ENCODE measurements around the gene ZNF334. TPM values are rescaled to one million over a fixed set of nuclear protein-coding genes. Genes with fewer than 3 reads are reported as not detected.

Gene ZNF334
- total and polyA plus RNA-seq, 2 of the 4 experiments (the other 2 are of a cell fraction): 1.4 to 2.1 TPM

DNA sequence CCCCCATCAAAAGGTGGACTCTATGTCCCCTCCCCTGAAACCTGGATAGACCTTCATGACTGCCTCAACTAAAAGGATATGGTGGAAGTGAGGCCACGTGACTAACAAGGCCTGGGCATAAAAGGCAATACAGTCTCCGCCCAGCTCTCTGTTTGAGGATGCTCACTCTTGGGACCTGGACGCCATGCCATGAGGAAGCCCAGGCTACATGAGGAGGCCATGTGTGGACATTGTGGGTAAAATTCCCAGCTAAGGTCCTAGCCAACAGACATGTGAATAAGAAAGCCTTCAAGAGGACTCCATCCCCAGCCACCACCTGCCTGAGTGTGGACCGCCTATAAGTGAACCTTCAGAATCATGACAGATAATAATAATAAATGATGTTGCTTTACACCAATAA is 7.2 kb upstream of the ZNF334 start:
- no CpG with 5 or more reads among the region's 4 CpGs for WGBS, 2 experiments (ENCODE audit: extremely low coverage in 2 of 2, insufficient read length in 1 of 2)
- Histone ChIP-seq H3K27ac (ENCODE audit: insufficient read depth, low read length) (no peak overlapping the region), H3K56ac (ENCODE audit: extremely low read depth, insufficient read depth, low read length) (no peak overlapping the region), H3K23ac (ENCODE audit: low read depth, low read length) (no peak overlapping the region), H3K4me1 (ENCODE audit: control insufficient read depth, insufficient read depth, low read length) (no peaks in the 10 kb centered on the region), H3K27me3 (ENCODE audit: control insufficient read depth, insufficient read depth, low read length) (no peaks in the 10 kb centered on the region), H3K4ac (ENCODE audit: low read depth, low read length) (no peak overlapping the region), H3K18ac (ENCODE audit: low read depth, low read length) (no peak overlapping the region), H2AK5ac (ENCODE audit: low read depth, low read length) (no peak overlapping the region), H3K36me3 (ENCODE audit: control insufficient read depth, insufficient read depth, low read length) (no peaks in the 10 kb centered on the region), H4K5ac (ENCODE audit: low read depth, low read length) (no peak overlapping the region), H2BK5ac (ENCODE audit: low read depth, low read length, poor library complexity, severe bottlenecking) (no peak overlapping the region), H3K9me1 (ENCODE audit: insufficient read depth, low read length) (no peaks in the 10 kb centered on the region), H4K8ac (ENCODE audit: low read depth in 2 of 2, low read length in 2 of 2) (no peak overlapping the region), H3K14ac (replicated peaks; ENCODE audit: low read depth, low read length) (no peak overlapping the region), H2AK9ac (replicated peaks; ENCODE audit: low read depth, low read length, poor library complexity) (no peak overlapping the region), H3K9ac (ENCODE audit: low read depth, low read length) (no peak overlapping the region), H3K79me1 (ENCODE audit: low read depth in 1 of 2, low read length in 2 of 2) (no peaks in the 10 kb centered on the region), H2AFZ (replicated peaks; ENCODE audit: low read length, poor library complexity) (no peak overlapping the region), H3K9me3 (ENCODE audit: control insufficient read depth, insufficient read depth, low read length) (no peaks in the 10 kb centered on the region), H2BK20ac (ENCODE audit: low read depth, low read length) (no peak overlapping the region), H4K20me1 (ENCODE audit: insufficient read depth, low read length) (no peaks in the 10 kb centered on the region), H4K91ac (ENCODE audit: insufficient read depth, low read depth, low read length) (no peak overlapping the region), H2BK15ac (ENCODE audit: low read depth, low read length) (no peak overlapping the region), H3K4me3 (ENCODE audit: insufficient read depth, low read depth, low read length) (no peak overlapping the region), H3K4me2 (ENCODE audit: low read depth, low read length) (no peak overlapping the region), H2BK120ac (ENCODE audit: low read depth, low read length) (no peak overlapping the region)
- in situ Hi-C loops (cut with MboI; ENCODE audit: low sequenced_read_pairs) (loop anchor here (5.0 kb wide), 1 partner anchor 162 kb away; no protein-coding TSS in a partner anchor), dilution Hi-C loops (cut with HindIII; ENCODE audit: low sequenced_read_pairs, unreplicated experiment) (no loop called here), intact Hi-C loops (cut with micrococcal nuclease) (no loop called here)
- TF ChIP-seq SMC3 (IDR thresholded peaks at IDR 0.05; ENCODE audit: low read depth, low read length): no peak
- ChIA-PET CTCF (no interaction called here), POLR2A (ENCODE audit: unreplicated experiment) (no interaction called here)
- no TSS peak for BruUV-seq (replicated peaks)
- no peak for ATAC-seq (ENCODE audit: low read depth)
- no peak for DNase-seq
